Measurements from ENCODE around the gene BEGAIN. TPM values are rescaled to one million over a fixed set of nuclear protein-coding genes. Genes with fewer than 3 reads are reported as not detected.

The BEGAIN gene
- total RNA-seq, 3 donors from 2014 or later, result 0.64 to 4.1 (median 2.0) TPM

- Histone ChIP-seq H3K27me3 (no peaks in the 10 kb centered on the region), H3K9me3 (no peaks in the 10 kb centered on the region), H3K4me3 (no peak overlapping the region), H3K4me1 (no peaks in the 10 kb centered on the region), H3K36me3 (no peaks in the 10 kb centered on the region), H3K27ac (no peak overlapping the region)
- no peak for DNase-seq (ENCODE audit: low spot score in 2 of 2)
- no peak for TF ChIP-seq POLR2A (IDR thresholded peaks at IDR 0.05)
- TF ChIP-seq CTCF (IDR thresholded peaks at IDR 0.05), result no peak
- no peak for TF ChIP-seq POLR2AphosphoS5 (IDR thresholded peaks at IDR 0.05)
- intact Hi-C loops (cut with DNase I; ENCODE audit: low total_unique reads), result no loop called here
These were observed 8.7 kb downstream of the BEGAIN start for GRCh38 chr14:100578552-100578951.

- TF ChIP-seq CTCF (IDR thresholded peaks at IDR 0.05) (no peak), POLR2AphosphoS5 (IDR thresholded peaks at IDR 0.05) (no peak), POLR2A (IDR thresholded peaks at IDR 0.05) (no peak)
- Histone ChIP-seq H3K27me3 (no peaks in the 10 kb centered on the region), H3K27ac (no peak overlapping the region), H3K4me3 (no peak overlapping the region), H3K36me3 (no peaks in the 10 kb centered on the region), H3K9me3 (no peaks in the 10 kb centered on the region), H3K4me1 (no peaks in the 10 kb centered on the region)
- intact Hi-C loops (cut with DNase I; ENCODE audit: low total_unique reads), result no loop called here
- no peak for DNase-seq (ENCODE audit: low spot score in 2 of 2)
These were observed 9.2 kb downstream of the BEGAIN start for GRCh38 chr14:100577986-100578431.

- Histone ChIP-seq H3K9me3 (no peaks in the 10 kb centered on the region), H3K27ac (no peak overlapping the region), H3K27me3 (no peaks in the 10 kb centered on the region), H3K36me3 (no peaks in the 10 kb centered on the region), H3K4me1 (no peaks in the 10 kb centered on the region), H3K4me3 (no peak overlapping the region)
- TF ChIP-seq POLR2A (IDR thresholded peaks at IDR 0.05), result no peak
- TF ChIP-seq CTCF (IDR thresholded peaks at IDR 0.05), result no peak
- TF ChIP-seq POLR2AphosphoS5 (IDR thresholded peaks at IDR 0.05), result no peak
- intact Hi-C loops (cut with DNase I; ENCODE audit: low total_unique reads), result no loop called here
- DNase-seq (ENCODE audit: low spot score in 2 of 2), result no peak
These were observed 9.8 kb downstream of the BEGAIN start for GRCh38 chr14:100577321-100577985.

- no peak for DNase-seq (ENCODE audit: low spot score in 2 of 2)
- no peak for TF ChIP-seq POLR2A (IDR thresholded peaks at IDR 0.05)
- no peak for TF ChIP-seq POLR2AphosphoS5 (IDR thresholded peaks at IDR 0.05)
- no peak for TF ChIP-seq CTCF (IDR thresholded peaks at IDR 0.05)
- no peaks in the 10 kb centered on the region for H3K36me3 ChIP-seq
- H3K4me1 ChIP-seq, result no peaks in the 10 kb centered on the region
- no peaks in the 10 kb centered on the region for H3K27me3 ChIP-seq
- no peaks in the 10 kb centered on the region for H3K9me3 ChIP-seq
- no peak overlapping the region for H3K27ac ChIP-seq
- H3K4me3 ChIP-seq, result no peak overlapping the region
- intact Hi-C loops (cut with DNase I; ENCODE audit: low total_unique reads), result no loop called here
These were observed 10.8 kb downstream of the BEGAIN start for GRCh38 chr14:100576091-100577085.

Measured in breast epithelium (tissue), 4 donors.